GM21717 (cell line): ENCODE results near the gene CERK.
"Not testable (repeated sequence)": the region's sequence is repeated elsewhere in the genome, so short reads cannot be mapped to it uniquely, and the experiment has no call there.

Experiments used
- ATAC-seq: cut with Tn5 transposase; IDR thresholded peaks from one replicate; pipeline ENCODE4 v1.9.1; 2021; ENCODE audit warnings: mild to moderate bottlenecking, moderate library complexity; ENCODE audit not compliant: unreplicated experiment

The CERK gene

DNA sequence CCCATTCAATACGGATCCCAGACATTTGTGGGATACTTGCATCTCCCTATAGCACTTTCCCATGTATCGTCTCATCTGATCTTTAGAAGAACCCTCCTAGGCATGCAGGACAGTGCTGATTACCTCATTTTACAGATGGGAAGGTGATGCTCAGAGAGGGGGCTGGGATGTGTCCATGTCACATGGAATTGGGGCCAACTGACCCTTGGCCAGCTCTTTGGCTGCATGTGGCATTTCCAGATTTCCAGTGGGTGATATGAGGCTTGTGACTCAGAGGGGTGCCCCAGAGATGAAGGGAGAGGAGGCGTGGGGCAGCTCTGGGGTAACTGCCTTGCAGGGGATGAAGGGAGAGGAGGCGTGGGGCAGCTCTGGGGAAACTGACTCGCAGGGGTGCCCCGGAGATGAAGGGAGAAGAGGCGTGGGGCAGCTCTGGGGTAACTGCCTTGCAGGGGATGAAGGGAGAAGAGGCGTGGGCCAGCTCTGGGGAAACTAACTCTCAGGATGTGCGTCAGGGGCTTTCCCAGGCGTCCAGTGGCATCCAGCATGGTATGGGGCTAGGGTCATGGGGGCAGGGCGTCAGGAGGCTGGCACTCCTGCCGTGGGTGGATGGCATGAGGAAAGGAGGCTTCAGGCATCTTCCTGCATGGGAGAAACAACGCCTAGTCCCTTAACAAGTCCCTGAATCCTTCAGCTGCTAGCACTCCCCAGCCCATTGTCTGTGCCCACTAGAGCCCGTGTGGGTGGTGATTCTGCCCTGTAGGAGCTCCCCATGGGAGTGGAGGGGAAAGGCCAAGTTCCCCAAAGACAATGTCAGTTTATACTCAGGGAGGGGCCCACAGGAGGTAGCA, 11.9 kb upstream of the CERK start:
- no peak for ATAC-seq

DNA sequence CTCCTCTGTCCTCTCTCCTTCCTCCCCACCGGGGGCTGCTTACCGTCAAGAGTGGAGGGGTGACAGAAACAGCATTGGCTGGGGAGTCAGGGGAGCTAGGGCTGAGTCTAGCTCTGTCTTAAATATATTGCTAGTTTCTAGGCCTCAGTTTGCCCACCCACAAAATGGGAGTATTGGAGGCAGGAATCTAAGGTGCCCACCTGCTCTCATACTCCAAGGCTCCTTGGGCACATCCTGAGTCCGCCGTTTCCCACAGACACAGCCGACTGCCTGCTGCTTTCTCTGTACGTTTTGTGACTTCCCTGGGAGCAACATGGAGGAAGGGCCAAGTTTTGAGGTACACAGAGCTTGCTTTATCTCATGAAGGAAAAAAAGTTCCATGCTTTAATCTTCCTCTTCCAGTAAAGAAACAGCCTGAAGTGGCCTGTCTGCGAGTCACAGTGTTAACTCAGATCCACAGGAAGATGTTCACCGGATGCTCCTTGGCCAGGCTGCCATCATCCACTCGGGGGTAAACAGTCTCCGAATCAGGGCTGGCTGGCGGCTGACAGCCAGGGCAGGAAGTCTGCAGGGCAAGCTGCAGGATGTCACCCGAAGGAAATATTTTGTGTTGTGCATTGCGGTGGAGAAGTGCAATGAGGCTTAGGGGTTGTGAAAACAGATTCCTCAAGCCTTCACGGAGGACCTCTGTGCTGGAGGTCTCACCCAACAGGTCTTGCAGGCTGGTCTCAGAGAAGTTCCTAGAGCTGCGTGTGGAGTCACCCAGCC, 11.0 kb upstream of the CERK start:
- no peak for ATAC-seq

DNA sequence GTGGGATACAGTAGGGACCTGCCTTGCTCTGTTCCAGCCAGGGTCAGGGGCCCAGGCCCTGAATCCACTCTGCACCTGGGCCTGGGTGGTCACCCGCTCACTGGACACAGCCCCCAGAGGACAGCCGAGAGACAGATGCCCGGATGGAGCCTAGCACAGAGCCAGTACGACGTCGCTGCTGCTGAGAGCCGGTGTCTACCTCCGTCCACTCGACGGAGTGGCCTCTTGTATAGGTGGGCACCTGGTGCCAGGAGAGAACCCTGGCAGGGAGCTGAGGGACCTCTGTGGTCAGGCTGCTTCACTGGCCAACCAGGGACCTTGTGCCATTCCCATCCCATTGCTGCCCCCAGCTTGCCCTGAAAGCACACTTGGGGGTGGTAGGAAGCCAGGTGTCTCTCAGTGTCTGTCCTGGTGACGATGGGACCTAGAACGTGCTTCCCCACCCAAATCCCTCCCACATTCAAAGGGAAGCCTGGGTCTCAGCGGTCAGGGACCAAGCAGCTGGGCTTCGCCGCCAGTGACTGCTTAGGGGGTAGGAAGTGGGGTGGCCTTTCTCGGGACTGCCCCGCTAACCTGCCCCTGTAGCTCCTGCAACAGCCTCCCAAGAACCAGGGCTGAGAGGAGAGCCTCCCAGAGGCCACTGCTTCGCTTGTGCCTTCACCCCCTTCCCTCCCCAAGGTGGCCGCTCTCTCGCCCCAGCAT, 10.3 kb upstream of the CERK start:
- ATAC-seq, result no peak

DNA sequence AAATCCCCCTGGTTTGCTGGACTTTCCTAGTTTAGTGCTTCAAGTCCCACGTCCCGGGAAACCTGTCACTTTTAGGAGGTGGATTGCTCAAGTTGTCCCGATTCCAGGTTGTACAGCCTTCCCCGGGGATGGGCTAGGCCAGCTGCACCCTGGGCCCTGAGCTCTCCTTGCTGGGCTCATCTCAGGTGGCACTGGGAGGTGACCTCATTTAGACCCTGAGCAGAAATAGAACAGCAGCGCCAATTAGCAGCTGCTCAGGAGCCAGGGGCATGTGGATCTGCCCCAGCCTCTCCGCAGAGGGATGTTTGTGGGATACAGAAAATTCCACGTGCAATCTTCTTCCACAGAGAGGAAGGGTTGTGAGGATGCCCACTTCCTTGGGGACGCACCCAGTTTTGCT, 9.6 kb upstream of the CERK start:
- no peak for ATAC-seq

DNA sequence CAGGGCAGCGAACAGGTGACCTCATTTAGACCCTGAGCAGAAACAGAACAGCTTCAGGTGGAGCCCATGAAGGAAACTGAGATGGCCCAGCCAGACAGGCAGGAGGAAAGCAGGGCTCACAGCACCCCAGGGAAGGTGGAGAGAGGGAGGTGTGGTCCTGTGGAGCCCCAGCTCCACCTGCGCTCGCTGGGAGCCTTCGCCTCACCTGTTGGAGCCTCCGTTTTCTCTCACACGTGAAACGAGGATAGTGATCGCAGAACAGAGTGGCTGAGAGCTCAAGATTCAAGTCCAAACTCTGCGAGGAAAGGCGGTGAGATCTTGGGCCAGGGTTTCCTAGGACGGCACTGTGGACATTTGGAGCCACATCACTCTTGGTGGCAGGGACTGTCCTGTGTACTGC, 8.6 kb upstream of the CERK start:
- ATAC-seq, result no peak

DNA sequence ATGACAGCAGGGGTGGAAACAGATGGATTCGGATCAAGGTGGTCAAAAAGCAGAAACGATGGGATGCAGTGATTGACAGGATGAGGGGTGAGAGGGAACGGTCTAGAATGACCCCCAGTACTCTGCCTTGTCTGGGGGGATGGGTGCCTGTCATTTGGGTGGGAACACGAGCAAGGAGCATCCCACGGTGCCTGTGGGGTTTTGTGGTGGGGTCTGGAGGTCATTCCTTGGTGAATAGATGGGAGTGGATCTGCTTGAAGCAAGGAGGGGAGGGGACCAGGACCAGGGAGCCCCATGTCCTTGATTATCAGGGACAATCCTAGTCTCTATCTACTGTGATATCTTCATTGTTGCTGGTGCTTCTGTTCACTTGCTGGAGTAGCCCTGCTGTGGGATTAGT, 8.1 kb upstream of the CERK start:
- ATAC-seq, result no peak

DNA sequence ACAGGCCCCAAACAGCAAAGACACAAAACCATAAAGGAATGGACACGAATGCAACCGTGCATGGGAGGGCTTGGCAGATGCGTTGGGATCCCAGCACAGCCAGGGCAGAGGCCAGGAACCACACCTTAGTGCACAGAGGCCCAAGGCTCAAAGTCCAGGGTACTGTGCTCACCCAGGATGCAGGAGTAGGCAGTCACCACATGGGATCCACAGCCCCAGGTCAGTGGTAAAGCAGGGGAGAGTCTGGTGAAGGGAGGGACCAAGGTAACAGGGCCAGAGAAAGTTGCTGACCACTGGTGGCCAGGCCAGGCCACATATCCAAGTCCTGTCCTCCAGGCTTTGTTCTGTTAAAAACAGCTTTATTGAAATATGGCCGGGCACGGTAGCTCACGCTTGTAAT, 6.5 kb upstream of the CERK start:
- no peak for ATAC-seq

DNA sequence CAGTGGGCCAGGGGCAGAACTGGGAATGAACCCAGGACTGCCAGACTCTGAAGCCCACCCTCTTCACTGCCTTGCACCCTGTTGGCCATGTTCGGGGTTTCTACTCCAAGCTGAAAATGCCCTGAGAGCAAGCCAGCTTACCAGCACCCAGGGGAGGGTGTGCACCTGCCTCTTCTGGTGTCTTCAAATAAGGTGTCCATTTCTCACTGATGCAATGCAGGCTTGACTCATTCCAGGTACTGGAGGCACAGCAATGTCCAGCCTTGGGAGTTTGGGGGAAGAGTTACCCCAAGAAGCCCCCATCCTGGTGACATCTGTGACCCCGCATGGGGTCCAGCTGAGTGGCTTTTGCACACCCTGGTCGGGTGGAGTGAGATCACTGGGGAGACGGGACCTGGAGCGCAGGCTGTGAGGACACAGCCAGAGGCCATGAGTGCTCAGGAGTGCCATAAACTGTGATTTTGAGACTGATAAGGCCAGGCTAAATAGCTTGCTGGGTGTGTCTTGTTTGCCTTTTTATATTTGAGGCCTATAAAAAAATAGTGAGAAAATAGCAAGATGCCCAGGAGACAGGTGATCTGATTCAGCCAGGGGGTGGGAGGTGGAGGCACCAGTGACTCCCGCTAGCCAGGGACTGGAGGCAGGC, 4.6 kb upstream of the CERK start:
- ATAC-seq, result no peak

DNA sequence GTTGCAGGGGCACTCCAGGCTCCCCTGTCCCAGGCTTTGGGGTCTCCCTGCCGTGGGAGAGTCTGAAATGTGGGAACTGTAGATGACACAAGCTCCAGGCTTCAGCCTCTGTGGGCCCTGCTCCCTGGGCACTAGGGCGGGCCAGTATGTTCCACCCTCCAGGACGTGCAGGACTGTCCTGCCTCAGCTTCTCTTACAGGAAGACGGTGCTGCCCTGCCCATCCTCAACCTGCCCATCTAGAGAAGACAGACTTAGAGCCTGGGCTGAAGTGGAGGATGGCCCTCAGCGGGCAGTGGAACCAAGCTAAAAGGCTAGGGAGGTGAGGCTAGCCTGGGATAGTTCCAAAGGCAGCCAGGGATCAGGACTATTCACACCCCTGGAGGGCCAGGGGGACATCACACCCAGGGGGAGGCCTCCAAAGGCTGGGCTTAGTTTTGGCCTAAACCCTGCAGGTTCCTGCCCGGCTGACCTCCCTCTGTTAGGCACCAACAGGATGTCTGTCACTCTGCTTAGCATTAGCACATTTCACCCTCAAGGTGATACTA, 4.0 kb upstream of the CERK start:
- ATAC-seq, result no peak

DNA sequence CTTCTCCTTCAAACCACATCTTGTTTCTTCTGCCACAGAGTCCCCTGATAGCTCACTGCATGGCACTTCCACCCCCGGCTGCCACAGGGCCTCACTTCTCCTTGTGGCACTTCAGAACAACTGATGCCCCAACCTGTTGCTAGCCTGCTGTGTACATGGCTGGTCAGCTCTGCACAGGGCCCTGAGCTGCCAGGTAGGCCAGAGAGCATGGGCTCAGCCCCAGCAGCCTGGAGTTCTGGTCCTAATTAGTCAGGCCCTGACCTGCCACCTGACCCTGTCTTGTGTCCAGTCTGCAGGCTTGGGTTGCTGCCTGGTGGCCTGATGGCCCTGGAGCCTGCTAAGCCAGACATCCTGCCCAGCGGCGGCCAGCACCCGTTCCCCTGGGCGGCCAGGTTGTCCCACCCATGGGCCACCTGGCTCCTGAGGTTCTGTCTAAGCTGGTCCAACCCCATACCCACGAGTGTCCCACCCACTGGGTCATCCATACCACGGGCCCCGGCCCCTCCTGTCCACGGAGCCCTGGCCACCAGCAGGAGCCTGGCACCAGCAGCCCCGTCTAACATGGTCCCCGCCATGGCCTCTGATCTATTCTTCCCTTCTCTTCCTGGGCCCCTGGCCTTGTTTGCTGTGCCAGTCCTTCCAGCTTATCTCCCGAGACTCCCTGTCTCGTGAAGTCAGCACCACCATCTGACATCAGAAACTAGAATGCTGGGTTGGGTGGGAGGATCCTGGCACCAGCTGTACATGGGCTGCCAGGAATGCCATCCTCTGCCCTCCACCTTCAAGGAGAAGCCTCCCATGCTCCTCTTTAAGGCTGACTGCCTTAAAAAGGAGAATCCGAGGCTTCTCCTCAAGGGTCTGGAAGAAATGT, 3.1 kb upstream of the CERK start:
- ATAC-seq, result no peak

DNA sequence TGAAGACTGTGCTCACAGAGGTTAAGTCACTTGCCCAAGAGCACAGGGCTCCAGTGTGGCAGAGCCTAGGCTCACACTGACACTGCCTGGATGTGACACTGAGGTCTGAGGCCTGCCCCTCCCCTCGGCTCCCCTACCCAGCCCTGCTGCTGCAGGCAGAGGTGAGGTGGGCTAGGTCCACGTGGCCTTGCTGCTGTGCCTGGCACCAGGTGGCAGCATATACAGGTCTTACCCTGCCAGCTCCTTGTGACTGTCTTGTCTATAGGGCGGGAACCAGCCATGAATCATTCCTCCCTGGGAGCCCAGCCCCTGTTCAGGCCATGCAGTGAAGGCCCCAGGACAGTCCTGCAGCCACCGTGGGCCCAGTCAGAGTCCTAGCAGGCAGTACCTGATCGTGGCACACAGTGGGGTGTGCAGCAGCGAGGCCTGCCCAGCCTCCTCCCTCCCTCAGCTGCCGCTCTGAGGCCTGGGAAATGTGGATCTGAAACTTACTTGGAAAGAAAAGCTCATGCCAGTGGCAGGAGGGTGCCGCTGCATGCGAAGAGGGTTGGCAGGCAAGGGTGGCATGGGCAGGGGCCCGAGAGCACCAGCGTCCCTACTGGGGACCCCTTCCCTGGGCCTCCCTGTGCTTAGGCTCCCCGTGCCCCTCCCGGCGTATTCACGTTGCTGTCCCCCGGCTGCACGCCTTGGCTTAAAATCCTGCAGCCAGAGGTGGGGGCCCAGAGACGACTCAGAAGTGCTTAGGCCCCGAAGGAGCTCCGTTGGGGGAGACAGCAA, 1.2 kb upstream of the CERK start:
- no peak for ATAC-seq

DNA sequence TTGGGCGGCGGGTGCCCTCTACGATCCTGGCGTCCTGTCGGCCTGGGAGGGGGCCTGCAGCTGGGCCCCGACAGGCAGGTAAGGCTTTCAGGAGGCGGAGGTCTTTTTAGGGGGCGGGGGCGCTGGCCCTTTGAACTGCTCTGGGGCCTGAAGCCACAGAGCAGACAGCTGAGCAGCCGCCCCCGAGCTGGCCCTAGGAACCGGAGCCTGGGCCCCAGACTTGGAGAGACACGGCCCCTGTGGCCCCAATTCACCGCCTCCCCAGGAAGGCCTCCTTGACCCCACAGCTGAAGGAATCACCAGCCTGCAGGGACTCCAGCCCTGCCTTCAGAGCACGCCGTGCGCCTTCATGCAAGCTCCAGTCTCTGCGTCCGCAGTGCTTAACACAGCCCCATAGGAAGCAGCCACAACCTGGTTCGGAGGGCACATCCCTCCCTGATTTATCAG, 618 bp upstream of the CERK start:
- no peak for ATAC-seq

DNA sequence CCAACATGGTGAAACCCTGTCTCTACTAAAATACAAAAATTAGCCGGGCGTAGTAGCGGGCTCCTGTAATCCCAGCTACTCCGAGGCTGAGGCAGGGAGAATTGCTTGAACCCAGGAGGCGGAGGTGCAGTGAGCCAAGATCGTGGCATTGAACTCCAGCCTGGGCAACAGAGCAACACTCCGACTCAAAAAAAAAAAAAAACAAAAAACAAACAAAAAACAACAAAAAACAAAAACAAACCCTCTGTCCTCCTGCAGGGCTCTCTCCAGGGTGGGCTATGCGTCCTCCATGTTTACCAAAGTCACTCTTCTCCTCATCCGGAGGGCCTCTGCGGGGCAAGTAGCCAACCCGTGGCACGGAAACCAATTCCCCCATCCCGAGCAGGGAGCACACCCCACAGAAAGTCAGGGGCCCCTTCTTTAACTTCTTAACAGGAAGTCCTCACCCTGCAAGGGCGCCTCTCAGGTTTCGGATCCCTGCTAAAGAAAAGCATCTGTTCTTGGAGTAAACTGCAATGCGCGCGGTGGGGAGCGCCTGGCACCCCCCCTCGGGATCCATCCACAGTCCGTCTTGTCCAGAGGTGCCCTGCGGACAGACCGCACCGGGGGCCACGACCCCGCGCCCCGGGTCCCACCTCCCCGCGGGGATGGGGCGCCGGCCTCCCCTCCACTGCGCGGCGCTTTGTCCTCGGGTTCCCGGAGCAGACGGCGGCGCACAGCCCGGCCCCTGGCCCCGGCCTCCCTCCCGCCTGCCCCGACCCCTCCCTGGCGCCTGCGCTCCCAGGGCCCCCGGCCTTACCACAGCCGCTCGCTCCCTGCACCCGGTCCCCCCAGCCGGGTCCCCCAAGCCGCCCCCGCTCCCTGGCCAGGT, 712 bp downstream of the CERK start:
- no peak for ATAC-seq

DNA sequence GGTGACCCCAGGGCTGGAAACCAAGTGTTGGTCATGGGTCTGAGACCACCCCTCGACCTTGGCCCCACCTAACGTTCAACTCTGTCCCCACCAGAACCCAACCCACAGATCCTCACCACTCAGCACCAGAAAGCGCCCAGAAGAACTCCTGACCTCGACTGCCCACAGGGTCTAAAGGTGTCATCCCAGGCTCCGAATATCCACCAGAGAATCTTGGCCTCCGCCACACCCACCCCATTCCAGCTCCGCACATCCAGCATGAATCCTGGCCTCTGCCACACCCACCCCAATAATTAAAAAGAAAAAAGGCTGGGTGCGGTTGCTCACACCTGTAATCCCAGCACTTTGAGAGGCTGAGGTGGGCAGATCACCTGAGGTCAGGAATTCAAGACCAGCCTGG, 1.3 kb downstream of the CERK start:
- no peak for ATAC-seq

DNA sequence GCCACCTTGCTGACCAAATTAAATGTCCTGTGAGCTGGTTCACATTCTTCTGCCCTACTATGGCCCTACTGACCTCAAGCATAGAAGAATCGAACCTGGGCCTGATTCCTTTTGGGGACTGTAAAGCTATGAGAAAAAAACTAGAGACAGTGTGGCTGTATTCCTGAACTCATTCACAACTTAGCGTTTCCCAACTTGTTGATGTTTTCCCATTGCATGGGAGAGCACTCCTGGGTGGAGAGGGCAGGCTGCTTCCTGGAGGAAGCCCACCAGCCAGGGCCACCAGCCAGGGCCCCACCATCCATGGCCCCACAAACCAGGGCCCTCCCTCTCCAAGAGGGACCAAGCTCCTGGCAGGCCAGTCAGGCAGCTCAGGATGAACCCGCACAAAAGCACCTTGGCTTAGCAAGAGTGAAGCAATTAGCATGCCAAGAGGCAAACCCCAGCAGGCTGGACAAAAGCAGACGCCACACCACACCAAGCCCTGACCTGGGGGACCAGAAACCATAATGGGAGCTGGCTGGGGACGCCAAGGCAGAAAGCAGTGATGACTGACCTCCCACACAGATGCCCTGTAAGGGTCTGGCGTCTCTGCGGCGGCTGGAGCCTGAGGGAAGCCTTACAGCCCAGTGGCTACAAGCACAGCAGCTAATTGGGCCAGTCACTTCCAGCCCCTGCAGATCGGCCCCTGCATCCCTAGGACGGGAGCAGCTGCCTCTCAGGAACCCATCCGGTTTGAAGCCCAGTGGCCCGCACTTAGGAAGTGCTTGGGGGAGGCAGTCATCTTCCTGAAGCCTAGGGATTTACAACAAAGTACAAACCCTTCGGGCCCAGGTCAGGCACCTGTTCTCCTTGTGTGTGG, 2.1 kb downstream of the CERK start:
- no peak for ATAC-seq

DNA sequence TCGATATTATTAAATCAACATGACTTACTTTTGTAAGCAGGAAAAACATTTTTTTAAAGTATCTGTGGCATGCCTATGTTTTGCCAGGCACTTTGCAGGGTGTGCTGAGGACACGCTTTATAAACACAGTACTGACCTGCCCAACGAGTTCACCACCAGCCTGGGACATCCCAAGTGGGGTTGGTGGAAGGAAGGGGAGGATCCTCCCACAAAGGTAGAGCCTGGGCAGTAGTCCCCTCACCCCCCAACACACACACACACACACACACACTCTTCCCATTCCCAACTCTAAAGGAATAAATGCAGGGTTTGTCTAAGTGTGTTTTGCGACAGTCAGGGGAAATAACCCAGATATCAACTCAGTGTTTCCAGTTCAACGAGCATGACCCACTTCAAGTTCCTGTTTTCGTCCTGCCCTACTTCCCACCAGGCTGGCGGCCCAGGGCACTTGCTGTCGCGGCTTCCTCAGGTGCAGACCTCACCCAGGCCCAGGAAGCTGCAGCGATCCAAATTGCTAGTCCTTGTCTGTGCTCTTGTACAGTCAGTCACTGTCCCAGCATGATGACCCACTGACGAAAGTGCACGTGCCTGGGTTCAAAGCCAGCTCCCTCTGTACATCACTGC, 3.1 kb downstream of the CERK start:
- ATAC-seq, result no peak

DNA sequence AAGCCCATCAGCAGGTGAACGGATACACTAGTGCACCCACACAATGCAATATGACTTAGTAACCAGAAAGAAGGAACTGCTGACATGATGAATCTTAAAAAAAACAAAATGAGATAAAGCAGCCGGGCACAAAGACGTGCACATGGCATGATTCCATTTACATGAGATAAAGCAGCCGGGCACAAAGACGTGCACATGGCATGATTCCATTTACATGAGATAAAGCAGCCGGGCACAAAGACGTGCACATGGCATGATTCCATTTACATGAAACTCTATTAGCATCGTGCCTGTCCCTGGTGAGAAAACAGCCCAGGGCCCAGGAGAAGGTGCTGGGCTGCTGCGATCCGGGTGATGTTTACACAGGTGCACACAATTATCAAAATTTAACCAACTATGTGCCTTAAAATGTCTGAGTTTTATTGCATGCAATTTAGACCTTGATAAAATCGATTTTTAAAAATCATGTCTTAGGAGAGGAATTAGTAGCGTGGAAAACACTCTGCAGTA, 3.8 kb downstream of the CERK start:
- not testable (repeated sequence) for ATAC-seq
